GM12878 (cell line): Measurements from ENCODE around the gene BRIX1. TPM values are rescaled to one million over a fixed set of nuclear protein-coding genes. Genes with fewer than 3 reads are reported as not detected.

Experiments used
- ATAC-seq: fragments of 200-7000 bp; cut with Tn5 transposase; 3 replicates; pipeline ENCODE4 v1.9.1; 2020; ENCODE audit warnings: mild to moderate bottlenecking, moderate library complexity
- BruUV-seq: library from RNA; stranded (reverse); fragments of 400-500 nt; replicated peaks from 2 replicates; lab custom pipeline; 2021; lab: Mats Ljungman, UMichigan
- CTCF ChIA-PET: fragments of 300-600 bp; sonication (Branson Sonifier 250); formaldehyde crosslinking; extraction: SDS; loops from one replicate; lab custom pipeline; 2021; ENCODE audit warnings: inconsistent platforms; lab: Yijun Ruan, JAX
- POLR2A ChIA-PET: fragments of 350-600 bp; formaldehyde crosslinking; extraction: SDS; loops from one replicate; lab custom pipeline; 2021; ENCODE audit warnings: inconsistent platforms; lab: Charles Lee
- RAD21 ChIA-PET: fragments of 300-600 bp; sonication (Branson Sonifier 250); formaldehyde crosslinking; loops from one replicate; lab custom pipeline; 2023; ENCODE audit warnings: antibody characterized with exemption; ENCODE audit not compliant: unreplicated experiment; lab: Charles Lee
- SMC1A ChIA-PET: fragments of 300-600 bp; sonication (Branson Sonifier 250); formaldehyde crosslinking; loops from one replicate; lab custom pipeline; 2023; ENCODE audit not compliant: unreplicated experiment, uncharacterized antibody; lab: Charles Lee
- DNase-seq: peaks from one replicate; pipeline ENCODE4 v3.0.0-alpha.2; 2011; ENCODE audit warnings: low read depth, low spot score
- FAIRE-seq: peaks from 3 replicates; lab custom pipeline; 2011; peaks lifted over from hg19 to GRCh38; lab: Jason Lieb, UNC
- H2AFZ ChIP-seq: 2 replicates; pipeline ENCODE4 v1.6.0; 2011; ENCODE audit warnings: low read depth, low read length, control low read depth; ENCODE audit not compliant: control insufficient read depth
- H3K27ac ChIP-seq: 2 replicates; pipeline ENCODE4 v1.5.1; 2011; ENCODE audit warnings: control low read depth; ENCODE audit not compliant: control insufficient read depth, insufficient read depth
- H3K27me3 ChIP-seq, 2 experiments: replicated peaks in 1 of 2; 2 replicates each; pipeline versions ENCODE4 v1.6.0 to v1.6.1; 2011; ENCODE audit warnings: low read length in 1 of 2; ENCODE audit not compliant: control insufficient read depth in 2 of 2, insufficient read depth in 2 of 2
- H3K36me3 ChIP-seq, 2 experiments: 2 replicates each; pipeline ENCODE4 v1.5.1; 2011; ENCODE audit warnings: low read length in 1 of 2; ENCODE audit not compliant: control insufficient read depth in 2 of 2, insufficient read depth in 2 of 2
- H3K4me1 ChIP-seq: 2 replicates; pipeline ENCODE4 v1.6.1; 2011; ENCODE audit warnings: mild to moderate bottlenecking, low read length, moderate library complexity, mixed read lengths; ENCODE audit not compliant: control insufficient read depth, insufficient read depth
- H3K4me2 ChIP-seq: 2 replicates; pipeline ENCODE4 v1.6.0; 2011; ENCODE audit warnings: control low read depth; ENCODE audit not compliant: control insufficient read depth, insufficient read depth
- H3K4me3 ChIP-seq: fragments of 200-600 bp; sonication (generic); 2 replicates; pipeline ENCODE4 v1.5.1; 2016
- H3K79me2 ChIP-seq: 2 replicates; pipeline ENCODE4 v1.6.0; 2011; ENCODE audit warnings: low read length; ENCODE audit not compliant: control insufficient read depth, insufficient read depth
- H3K9ac ChIP-seq: 2 replicates; pipeline ENCODE4 v1.8.0; 2011; ENCODE audit warnings: low read length, control low read depth, mixed read lengths; ENCODE audit not compliant: control insufficient read depth, insufficient read depth
- H3K9me3 ChIP-seq: replicated peaks from 3 replicates; pipeline ENCODE4 v1.5.1; 2011; ENCODE audit warnings: mild to moderate bottlenecking, low read length; ENCODE audit not compliant: control insufficient read depth, insufficient read depth
- H4K20me1 ChIP-seq: 2 replicates; pipeline ENCODE4 v1.6.0; 2011; ENCODE audit not compliant: control insufficient read depth, insufficient read depth
- EP300 ChIP-seq, 2 experiments: fragments of 150-350 bp in 1 of 2; IDR thresholded peaks; 2 replicates each; pipeline ENCODE4 v1.6.1; 2011 to 2012; ENCODE audit warnings: low read depth in 2 of 2, low read length in 2 of 2, borderline replicate concordance in 1 of 2, improper control_type of control experiment in 1 of 2, inconsistent platforms in 1 of 2; ENCODE audit not compliant: control insufficient read depth in 1 of 2
- IRF4 ChIP-seq: IDR thresholded peaks from 2 replicates; pipeline ENCODE4 v1.6.1; 2011; ENCODE audit warnings: low read depth, low read length
- JUND ChIP-seq: IDR thresholded peaks from 2 replicates; pipeline ENCODE4 v1.6.1; 2012; ENCODE audit warnings: low read depth, mild to moderate bottlenecking, low read length, improper control_type of control experiment, moderate library complexity
- KAT2A ChIP-seq: conservative IDR thresholded peaks from 2 replicates; pipeline ENCODE4 v1.6.1; 2011; ENCODE audit warnings: low read depth, low read length; ENCODE audit not compliant: control insufficient read depth
- NFIC ChIP-seq: IDR thresholded peaks from 2 replicates; pipeline ENCODE4 v1.6.1; 2012; ENCODE audit warnings: low read depth, mild to moderate bottlenecking, inconsistent platforms, low read length, moderate library complexity
- PRDM15 ChIP-seq: fragments of 450-650 bp; formaldehyde crosslinking; IDR thresholded peaks from 2 replicates; pipeline ENCODE4 v1.4.0; 2020; ENCODE audit warnings: mild to moderate bottlenecking, moderate library complexity
- SMARCA5 ChIP-seq: fragments of 450-650 bp; IDR thresholded peaks from 2 replicates; pipeline ENCODE4 v1.6.1; 2017; ENCODE audit warnings: mild to moderate bottlenecking
- STAT3 ChIP-seq: IDR thresholded peaks from 2 replicates; pipeline ENCODE4 v1.6.1; 2011; ENCODE audit warnings: low read depth, low read length, improper control_type of control experiment
- TBL1XR1 ChIP-seq: IDR thresholded peaks from 2 replicates; pipeline ENCODE4 v1.6.1; 2012; ENCODE audit warnings: low read depth, low read length, improper control_type of control experiment
- TCF7 ChIP-seq: IDR thresholded peaks from 2 replicates; pipeline ENCODE4 v1.6.1; 2014; ENCODE audit warnings: antibody characterized with exemption, borderline replicate concordance
- YBX1 ChIP-seq: fragments of 450-650 bp; IDR thresholded peaks from 2 replicates; pipeline ENCODE4 v1.6.1; 2016; ENCODE audit warnings: antibody characterized with exemption
- ZNF687 ChIP-seq: fragments of 450-650 bp; IDR thresholded peaks from 2 replicates; pipeline ENCODE4 v1.6.1; 2017; ENCODE audit warnings: mild to moderate bottlenecking, moderate library complexity
- WGBS: methylation state at CpG from one replicate; pipeline ENCODE4 v1.1.6; 2016; ENCODE audit warnings: low lambda C conversion rate; ENCODE audit not compliant: insufficient replicate concordance, insufficient coverage; ENCODE audit errors: missing lambda C conversion rate; 5-methylcytosine and 5-hydroxymethylcytosine counted together
- in situ Hi-C: fragments of 300-500 bp; cut with MboI; formaldehyde crosslinking; loops from 9 replicates; pipeline ENCODE4 v1.14.3; 2018; ENCODE audit warnings: mixed read lengths
- intact Hi-C: fragments of 100-400 bp; cut with micrococcal nuclease; formaldehyde crosslinking; loops from one replicate; pipeline ENCODE4 v1.14.2; 2022; ENCODE audit not compliant: unreplicated experiment
- polyA plus RNA-seq, 11 experiments: library from polyadenylated mRNA; depleted of rRNA in 4 of 11; unstranded in 6 of 11; stranded (reverse) in 5 of 11; fragments of >200 nt; fragmentation: Nextera tagmentation in 4 of 11; fragmentation: Illumina TruSeq in 1 of 11; extraction: Ambion mirVana in 4 of 11; extraction: Trizol in 1 of 11; gene quantifications; 1 replicate in 1 of 11; 2 replicates in 10 of 11; pipeline versions ENCODE4 v1.2.1 to v1.2.3, GENCODE V29; 2011 to 2016; ENCODE audit warnings: inconsistent platforms in 2 of 11, missing spikeins in 2 of 11, low read depth in 1 of 11
- total RNA-seq, 4 experiments: library from RNA; depleted of rRNA in 3 of 4; stranded (reverse); fragments of >200 nt in 3 of 4; fragmentation: Illumina TruSeq in 1 of 4; extraction: Trizol in 1 of 4; gene quantifications; 2 replicates each; pipeline versions ENCODE4 v1.2.1 to v1.2.3, GENCODE V29; 2013 to 2021

The BRIX1 gene
- total and polyA plus RNA-seq, 10 of the 15 experiments (the other 5 are each of a cell fraction or from before 2014, with no cell fraction given), result 48.3 to 119 (median 78.9) TPM

- SMC1A ChIA-PET, result no interaction called here
- Histone ChIP-seq H3K79me2 (no peaks in the 10 kb centered on the region), H3K27me3 (no peaks in the 10 kb centered on the region), H3K4me1 (no peaks in the 10 kb centered on the region), H3K9ac (no peak overlapping the region), H3K4me3 (no peak overlapping the region), H3K4me2 (no peak overlapping the region), H3K36me3 (peaks cover 3 to 20% of the 10 kb centered on the region in 2 experiments), H4K20me1 (no peaks in the 10 kb centered on the region), H3K9me3 (no peaks in the 10 kb centered on the region), H3K27ac (no peak overlapping the region), H2AFZ (no peak overlapping the region)
- ATAC-seq, result no peak
- intact Hi-C loops, result no loop called here
- CTCF ChIA-PET, result no interaction called here
- TF ChIP-seq EP300 (IDR thresholded peaks at IDR 0.05; ENCODE audit: borderline replicate concordance in 1 of 2, control insufficient read depth in 1 of 2, low read depth in 2 of 2, low read length in 2 of 2) (no peak), NFIC (no peak), TCF7 (no peak), STAT3 (no peak), JUND (no peak), YBX1 (no peak), SMARCA5 (no peak), IRF4 (no peak), PRDM15 (CRISPR knock-in tag) (no peak), ZNF687 (no peak), KAT2A (no peak), TBL1XR1 (no peak)
- FAIRE-seq, result no peak
- DNase-seq, result no peak
- POLR2A ChIA-PET, result interaction anchor here (0.7 kb wide), 1 partner anchor 120 kb away, joined by 6 read pairs; no protein-coding TSS in a partner anchor
- in situ Hi-C loops, result no loop called here
- BruUV-seq, result no TSS peak
- 93% methylated on average over 3 of the region's 3 CpGs for WGBS
- RAD21 ChIA-PET, result no interaction called here
These were observed 26.4 kb downstream of the BRIX1 start for GRCh38 chr5:34941936-34942335.
